Endothelial cell of umbilical vein (primary cell): ENCODE results near the gene RAC3. TPM values are rescaled to one million over a fixed set of nuclear protein-coding genes. Genes with fewer than 3 reads are reported as not detected.

Experiments used
- BruUV-seq: library from RNA; stranded (reverse); fragments of 400-500 nt; replicated peaks from 2 replicates; lab custom pipeline; 2021; lab: Mats Ljungman, UMichigan
- CTCF ChIA-PET: fragments of 300-600, 350-600 bp; sonication (Branson Sonifier 250); formaldehyde crosslinking; loops from one replicate; lab custom pipeline; 2021; ENCODE audit warnings: antibody characterized with exemption, inconsistent platforms; lab: Charles Lee
- POLR2A ChIA-PET: fragments of 300-600, 350-600 bp; sonication (Branson Sonifier 250); formaldehyde crosslinking; loops from one replicate; lab custom pipeline; 2021; ENCODE audit warnings: antibody characterized with exemption, inconsistent platforms; lab: Charles Lee
- DNase-seq: peaks from one replicate; pipeline ENCODE4 v3.0.0-alpha.2; 2011; ENCODE audit warnings: low read depth, low spot score
- FAIRE-seq: peaks from 2 replicates; lab custom pipeline; 2011; peaks lifted over from hg19 to GRCh38; lab: Jason Lieb, UNC
- H2AFZ ChIP-seq: 2 replicates; pipeline ENCODE4 v1.6.0; 2012; ENCODE audit warnings: low read depth, low read length, control low read depth, inconsistent platforms
- H3K27ac ChIP-seq: 2 replicates; pipeline ENCODE4 v1.5.1; 2011; ENCODE audit warnings: low read depth, mild to moderate bottlenecking, control low read depth, low read length, moderate library complexity; ENCODE audit not compliant: insufficient read depth
- H3K27me3 ChIP-seq, 2 experiments: 2 replicates each; pipeline versions ENCODE4 v1.6.0 to v1.6.1; 2011; ENCODE audit warnings: low read length in 2 of 2, mixed read lengths in 1 of 2; ENCODE audit not compliant: control insufficient read depth in 2 of 2, insufficient read depth in 2 of 2
- H3K36me3 ChIP-seq, 2 experiments: 2 replicates in 1 of 2; 3 replicates in 1 of 2; pipeline ENCODE4 v1.5.1; 2011; ENCODE audit warnings: low read length in 2 of 2, mild to moderate bottlenecking in 1 of 2, moderate library complexity in 1 of 2; ENCODE audit not compliant: control insufficient read depth in 2 of 2, insufficient read depth in 2 of 2; ENCODE audit errors: extremely low read depth in 1 of 2
- H3K4me1 ChIP-seq: 3 replicates; pipeline ENCODE4 v1.5.1; 2011; ENCODE audit warnings: mild to moderate bottlenecking, low read length; ENCODE audit not compliant: control insufficient read depth, insufficient read depth; ENCODE audit errors: extremely low read depth
- H3K4me2 ChIP-seq: 2 replicates; pipeline ENCODE4 v1.6.1; 2011; ENCODE audit warnings: low read length, control low read depth, mixed read lengths; ENCODE audit not compliant: insufficient read depth
- H3K4me3 ChIP-seq, 3 experiments: fragments of 200-600 bp in 1 of 3; sonication (generic), shearing (Covaris generic) in 1 of 3; replicated peaks in 1 of 3; 2 replicates each; pipeline ENCODE4 v1.5.1; 2011 to 2016; ENCODE audit warnings: control low read depth in 3 of 3, low read length in 3 of 3, mild to moderate bottlenecking in 2 of 3, inconsistent platforms in 1 of 3, low read depth in 1 of 3, moderate library complexity in 1 of 3; ENCODE audit not compliant: insufficient read depth in 1 of 3
- H3K79me2 ChIP-seq: 2 replicates; pipeline ENCODE4 v1.6.0; 2012; ENCODE audit warnings: low read length, inconsistent platforms; ENCODE audit not compliant: control insufficient read depth, insufficient read depth
- H3K9ac ChIP-seq: replicated peaks from 2 replicates; pipeline ENCODE3; 2011; ENCODE audit warnings: low read length, control low read depth; ENCODE audit not compliant: insufficient read depth; ENCODE audit errors: extremely low read depth
- H3K9me1 ChIP-seq: replicated peaks from 3 replicates; pipeline ENCODE4 v1.6.0; 2011; ENCODE audit warnings: mild to moderate bottlenecking, low read length; ENCODE audit not compliant: control insufficient read depth, insufficient read depth; ENCODE audit errors: extremely low read depth
- H3K9me3 ChIP-seq: replicated peaks from 2 replicates; pipeline ENCODE4 v1.5.1; 2012; ENCODE audit warnings: low read length, inconsistent platforms; ENCODE audit not compliant: control insufficient read depth, insufficient read depth
- H4K20me1 ChIP-seq: replicated peaks from 2 replicates; pipeline ENCODE3; 2011; ENCODE audit warnings: mild to moderate bottlenecking, low read length; ENCODE audit not compliant: control insufficient read depth, insufficient read depth; ENCODE audit errors: extremely low read depth
- CTCF ChIP-seq, 2 donors: IDR thresholded peaks; 1 replicate in 1 of 2; 2 replicates in 1 of 2; pipeline ENCODE4 v1.5.1; 2011; ENCODE audit warnings: low read length in 2 of 2, mild to moderate bottlenecking in 2 of 2, moderate library complexity in 2 of 2, control low read depth in 1 of 2, inconsistent platforms in 1 of 2, low read depth in 1 of 2; ENCODE audit not compliant: insufficient read depth in 1 of 2; ENCODE audit errors: extremely low read depth in 1 of 2
- EZH2 ChIP-seq: IDR thresholded peaks from 2 replicates; pipeline ENCODE4 v1.6.1; 2012; ENCODE audit warnings: borderline replicate concordance, low read depth, mild to moderate bottlenecking, moderate library complexity, low read length, inconsistent platforms; ENCODE audit not compliant: severe bottlenecking
- FOS ChIP-seq: IDR thresholded peaks from 2 replicates; pipeline ENCODE4 v1.6.1; 2011; ENCODE audit warnings: mild to moderate bottlenecking, low read length, moderate library complexity, borderline replicate concordance; ENCODE audit not compliant: insufficient read depth
- GATA2 ChIP-seq: IDR thresholded peaks from 2 replicates; pipeline ENCODE4 v1.7.0; 2011; ENCODE audit warnings: low read depth, mild to moderate bottlenecking, moderate library complexity, mixed read lengths, low read length; ENCODE audit not compliant: insufficient read length, insufficient read depth
- JUN ChIP-seq: IDR thresholded peaks from 2 replicates; pipeline ENCODE4 v1.6.1; 2011; ENCODE audit warnings: borderline replicate concordance, low read depth; ENCODE audit not compliant: insufficient read length, insufficient read depth
- MAX ChIP-seq: IDR thresholded peaks from 2 replicates; pipeline ENCODE4 v1.6.1; 2011; ENCODE audit not compliant: insufficient read depth, insufficient read length
- MYC ChIP-seq: IDR thresholded peaks from one replicate; pipeline ENCODE4 v1.6.1; 2011; ENCODE audit warnings: mild to moderate bottlenecking, low read depth, low read length
- POLR2A ChIP-seq: IDR thresholded peaks from 2 replicates; pipeline ENCODE4 v1.6.1; 2012; ENCODE audit warnings: low read depth, mild to moderate bottlenecking, control low read depth, low read length
- POLR2AphosphoS5 ChIP-seq: IDR thresholded peaks from 2 replicates; pipeline ENCODE4 v1.6.1; 2012; ENCODE audit warnings: low read depth, mild to moderate bottlenecking, control low read depth, low read length, moderate library complexity; ENCODE audit not compliant: insufficient read depth
- dilution Hi-C: fragments of 300-500 bp; cut with MboI; formaldehyde crosslinking; loops from one replicate; pipeline ENCODE4 v1.15.0; 2019; ENCODE audit warnings: low sequenced_read_pairs; ENCODE audit not compliant: extremely low pct_ligation_motif_present
- intact Hi-C: fragments of 100-400 bp; cut with micrococcal nuclease; formaldehyde crosslinking; loops from one replicate; pipeline ENCODE4 v1.10.0; 2022
- polyA plus RNA-seq, 4 experiments: library from polyadenylated mRNA; depleted of rRNA in 3 of 4; stranded (reverse) in 3 of 4; unstranded in 1 of 4; fragments of >200 nt; gene quantifications; 2 replicates each; pipeline versions ENCODE4 v1.2.1 to v1.2.3, GENCODE V29; 2011 to 2012; ENCODE audit warnings: missing spikeins in 1 of 4
- total RNA-seq: library from RNA; stranded (reverse); gene quantifications from 2 replicates; pipeline ENCODE4 v1.2.3, GENCODE V29; 2021

RAC3 gene
- total and polyA plus RNA-seq, 2 donors (not counting 3 experiments of a cell fraction or from before 2014, with no cell fraction given): 34.1 to 56.0 TPM

- intact Hi-C loops (loop anchor here (10.0 kb wide), 1 partner anchor 187 kb away; the partner anchor contains the start of gene CCDC57), dilution Hi-C loops (no loop called here)
- no TSS peak for BruUV-seq
- no peak overlapping the region for H3K4me3 ChIP-seq
- H3K9me3 ChIP-seq: no peaks in the 10 kb centered on the region
- H3K9ac ChIP-seq: no peak overlapping the region
- no peak for FAIRE-seq
- H2AFZ ChIP-seq: no peak overlapping the region
- ChIA-PET CTCF (interaction anchor here (1.0 to 4.2 kb wide), 2 partner anchors 9 to 127 kb away, joined by 6 to 127 read pairs; partner anchors contain the start of gene DCXR), POLR2A (no interaction called here)
- no peak for DNase-seq
- H3K79me2 ChIP-seq: peaks cover 4% of the 10 kb centered on the region
- TF ChIP-seq JUN (no peak), MAX (no peak), GATA2 (no peak), POLR2A (no peak), CTCF (IDR thresholded peaks at IDR 0.05; ENCODE audit: extremely low read depth in 1 of 2, insufficient read depth in 1 of 2, low read depth in 1 of 2, low read length in 2 of 2) (no peak), EZH2 (no peak), POLR2AphosphoS5 (no peak), FOS (no peak), MYC (no peak)
- no peaks in the 10 kb centered on the region for H3K9me1 ChIP-seq
- no peaks in the 10 kb centered on the region for H3K36me3 ChIP-seq
- no peaks in the 10 kb centered on the region for H3K27me3 ChIP-seq
- H4K20me1 ChIP-seq: no peaks in the 10 kb centered on the region
- no peak overlapping the region for H3K27ac ChIP-seq
- H3K4me2 ChIP-seq: no peak overlapping the region
- H3K4me1 ChIP-seq: peaks cover 15% of the 10 kb centered on the region
These were observed 3.2 kb upstream of the RAC3 start for GRCh38 chr17:82028246-82028645.
